ENCODE results near the gene GTF2A1.
"Not testable (repeated sequence)": the region's sequence is repeated elsewhere in the genome, so short reads cannot be mapped to it uniquely, and the experiment has no call there.

The GTF2A1 gene

DNA sequence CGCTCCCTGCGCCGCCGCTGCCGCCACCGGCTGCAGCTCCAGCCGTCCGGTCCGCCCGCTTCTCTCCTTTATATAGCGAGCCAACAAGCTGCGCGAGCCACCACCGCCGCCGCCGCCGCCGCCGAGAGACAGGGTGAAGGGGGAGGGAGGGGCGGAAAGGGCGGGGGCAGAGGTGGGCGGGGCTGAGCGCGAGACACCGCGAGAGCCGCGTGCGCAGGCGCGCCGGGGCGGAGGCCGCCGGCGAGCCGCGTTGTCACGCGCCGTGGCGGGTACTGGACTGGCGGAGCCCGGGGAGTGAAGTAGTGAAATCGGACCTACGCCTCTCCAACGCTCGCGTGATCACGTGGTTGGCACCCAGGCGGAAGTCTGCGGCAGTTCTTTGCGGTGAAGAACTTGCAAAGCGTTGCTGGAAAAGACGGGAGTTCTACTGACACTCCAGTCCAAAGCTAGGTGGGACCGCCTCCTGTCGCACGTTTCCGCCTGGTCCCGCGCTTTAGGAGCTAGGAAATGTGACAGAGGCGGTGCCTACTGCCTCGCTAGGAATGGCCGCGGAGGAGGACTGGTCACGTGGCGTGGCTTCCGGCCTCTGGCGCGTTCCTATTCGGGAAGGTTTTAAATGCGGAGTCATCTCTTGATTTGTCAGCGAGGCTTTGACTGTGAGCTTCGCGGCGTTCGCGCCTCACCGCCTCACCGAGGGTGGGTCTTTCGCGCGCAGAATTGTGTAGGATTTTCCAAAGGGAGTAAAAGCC lies at the start of gene GTF2A1:
GTF2A1 (minus strand) TSS at position 130 of the 749 bp plus-strand sequence. CDS start 441 bp downstream, outside the sequence.
- DNase-seq (ENCODE audit: low spot score), result peak; percentile 97

DNA sequence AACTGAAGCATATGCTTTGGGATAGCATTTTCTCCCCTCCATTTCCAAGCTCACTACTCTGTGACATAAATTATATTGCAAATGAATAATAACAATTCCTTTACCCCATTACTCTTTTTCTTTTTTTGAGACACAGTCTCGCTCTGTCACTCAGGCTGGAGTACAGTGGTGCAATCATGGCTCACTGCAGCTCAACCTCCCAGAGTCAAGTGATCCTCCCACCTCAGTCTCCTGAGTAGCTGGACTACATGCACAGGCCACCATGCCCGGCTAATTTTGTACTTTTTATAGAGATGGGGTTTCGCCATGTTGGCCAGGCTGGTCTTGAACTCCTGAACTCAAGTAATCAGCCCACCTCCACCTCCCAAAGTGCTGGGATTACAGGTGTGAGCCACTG lies 49.2 kb upstream of the GTF2A1 start:
- no peak for DNase-seq (ENCODE audit: low spot score)

DNA sequence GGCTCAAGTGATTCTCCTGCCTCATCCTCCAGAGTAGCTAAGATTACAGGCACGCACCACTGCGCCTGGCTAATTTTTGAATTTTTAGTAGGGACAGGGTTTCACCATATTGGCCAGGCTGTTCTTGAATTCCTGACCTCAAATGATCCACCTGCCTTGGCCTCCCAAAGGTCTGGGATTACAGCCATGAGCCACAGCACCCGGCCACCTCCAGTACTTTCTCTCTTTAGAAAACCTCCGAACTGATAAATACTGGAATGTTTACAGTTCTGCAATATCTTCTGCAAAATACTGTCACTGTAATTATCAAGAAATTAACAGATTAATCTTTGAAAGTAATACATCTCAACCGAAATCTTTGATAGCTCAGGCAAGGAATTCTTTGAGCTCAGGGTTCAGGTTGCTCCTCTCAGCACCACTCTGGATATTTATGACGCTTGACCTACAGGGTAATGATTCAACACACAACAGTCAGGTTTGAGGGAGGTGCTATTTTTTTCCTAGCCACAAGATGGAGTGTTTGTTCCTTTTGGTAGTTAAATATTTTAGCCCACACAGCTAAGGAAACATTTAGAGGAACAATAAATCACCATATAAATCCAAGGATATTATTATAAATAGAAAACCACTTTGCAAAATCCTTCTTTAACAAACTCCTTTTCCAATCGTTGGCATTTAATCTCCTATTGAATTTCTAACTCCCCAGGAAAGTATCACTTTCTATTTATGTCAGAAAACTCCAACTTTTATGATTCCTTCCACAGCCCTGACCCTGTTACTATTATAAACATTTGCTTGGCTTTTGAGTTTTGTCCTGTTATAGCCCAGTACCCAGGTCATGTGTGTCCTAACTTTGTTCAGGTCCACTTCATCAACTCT lies 48.6 kb upstream of the GTF2A1 start:
- peak; percentile 76 for DNase-seq (ENCODE audit: low spot score)

DNA sequence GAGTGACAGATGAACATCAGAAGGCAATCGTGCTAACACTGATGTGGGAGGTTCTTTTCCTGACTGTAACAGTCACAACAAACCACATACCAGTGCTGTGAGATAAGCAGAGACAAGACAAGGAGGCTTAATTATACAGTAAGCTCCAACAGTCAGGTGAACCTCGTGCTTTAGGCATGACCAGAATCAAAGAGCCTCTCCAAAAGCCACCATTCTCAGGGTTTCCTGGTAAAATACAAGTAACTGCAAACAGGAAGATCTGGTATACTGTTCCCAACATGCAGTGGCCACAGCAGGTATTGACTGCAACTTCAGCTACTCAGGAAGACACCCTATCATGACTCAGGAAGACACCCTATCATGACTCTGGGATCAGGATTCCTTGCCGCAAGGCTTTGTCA lies 47.3 kb upstream of the GTF2A1 start:
- no peak for DNase-seq (ENCODE audit: low spot score)

DNA sequence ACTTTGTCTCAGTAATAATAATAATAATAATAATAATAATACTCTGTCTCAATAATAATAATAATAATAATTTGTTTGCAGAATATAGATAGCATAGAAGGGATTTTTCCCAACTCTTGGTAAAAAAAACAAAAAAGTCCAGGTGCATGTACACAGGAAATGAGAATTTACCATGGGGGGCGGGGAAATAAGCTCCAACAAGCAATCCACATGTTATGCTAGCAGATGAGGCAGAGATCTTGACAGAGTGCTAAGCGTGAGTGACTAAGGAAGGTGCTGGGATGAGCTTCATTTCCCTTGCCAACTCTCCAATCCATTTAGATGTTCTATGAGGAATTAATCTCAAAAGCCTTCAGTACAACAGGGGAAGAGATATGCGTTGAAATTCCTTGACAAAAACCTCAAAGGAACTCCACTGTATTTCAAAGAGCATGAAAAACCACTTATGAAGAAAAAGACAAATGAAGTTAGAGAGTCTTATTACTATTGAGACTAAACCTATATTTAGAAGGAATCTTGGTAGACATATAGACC lies 44.9 kb upstream of the GTF2A1 start:
- no peak for DNase-seq (ENCODE audit: low spot score)

DNA sequence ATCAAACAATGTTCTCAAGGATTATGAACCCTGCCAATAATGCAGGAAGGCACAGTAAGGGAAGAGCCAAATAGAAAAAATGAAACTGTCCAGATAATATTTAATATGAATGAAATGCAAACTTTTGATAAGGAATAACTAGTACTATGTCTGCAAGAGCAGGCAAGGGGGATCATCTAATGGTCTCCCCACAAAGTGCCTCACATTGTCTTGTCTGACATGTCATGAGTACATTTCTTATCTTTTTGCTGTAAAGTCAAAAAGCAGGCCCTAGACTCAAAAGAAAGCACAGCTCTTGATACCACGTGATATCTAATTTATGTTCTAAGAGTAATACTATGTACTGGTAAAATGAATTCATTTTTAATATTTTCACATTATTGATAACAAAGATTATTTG lies 43.9 kb upstream of the GTF2A1 start:
- no peak for DNase-seq (ENCODE audit: low spot score)

DNA sequence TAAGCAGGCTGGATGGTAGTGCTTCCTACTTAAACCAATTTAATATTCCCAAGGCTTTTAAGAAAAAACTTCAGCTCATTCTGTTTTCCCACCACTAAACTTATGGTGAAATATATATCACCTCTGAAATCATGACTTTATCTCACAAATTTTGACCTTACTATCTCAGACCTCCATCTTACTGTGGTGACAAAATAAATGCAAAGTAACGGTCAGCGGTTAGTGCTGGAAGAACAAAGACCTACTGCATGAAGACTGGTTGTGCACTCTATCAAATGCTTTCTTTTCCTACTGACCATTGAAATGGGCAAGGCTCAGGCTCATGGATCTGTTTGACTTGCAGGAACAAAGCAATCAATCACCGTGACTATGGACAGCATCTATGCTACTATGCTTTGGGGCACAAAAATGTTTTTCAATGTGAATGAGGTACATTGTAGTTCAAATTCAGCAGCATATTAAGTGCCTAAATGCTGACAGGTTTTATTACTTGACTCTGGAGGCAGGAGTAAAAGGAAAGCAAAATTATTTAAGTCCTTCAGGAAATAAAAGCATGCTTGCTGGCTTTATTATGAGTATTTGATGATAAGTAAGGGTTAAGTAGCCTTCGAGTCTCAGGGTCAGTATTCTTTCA lies 43.1 kb upstream of the GTF2A1 start:
- no peak for DNase-seq (ENCODE audit: low spot score)

DNA sequence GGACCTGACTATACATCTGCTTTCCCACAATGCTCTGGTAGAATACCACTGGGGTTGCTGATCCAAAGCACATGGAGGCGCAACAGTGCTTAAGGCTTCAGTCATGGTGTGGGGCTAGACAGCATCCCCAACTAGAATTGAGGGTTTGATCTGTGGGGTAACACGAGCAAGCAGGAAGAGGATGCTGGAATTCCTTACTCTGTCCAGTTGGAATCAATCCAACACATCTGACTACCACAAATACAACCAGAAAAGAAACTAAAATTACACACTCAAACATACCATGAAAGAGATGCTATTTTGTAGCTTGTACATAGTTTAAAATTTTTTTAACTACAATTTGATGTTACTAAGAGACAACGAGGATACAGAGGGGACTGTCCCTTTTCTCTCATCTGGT lies 40.4 kb upstream of the GTF2A1 start:
- DNase-seq (ENCODE audit: low spot score), result no peak

DNA sequence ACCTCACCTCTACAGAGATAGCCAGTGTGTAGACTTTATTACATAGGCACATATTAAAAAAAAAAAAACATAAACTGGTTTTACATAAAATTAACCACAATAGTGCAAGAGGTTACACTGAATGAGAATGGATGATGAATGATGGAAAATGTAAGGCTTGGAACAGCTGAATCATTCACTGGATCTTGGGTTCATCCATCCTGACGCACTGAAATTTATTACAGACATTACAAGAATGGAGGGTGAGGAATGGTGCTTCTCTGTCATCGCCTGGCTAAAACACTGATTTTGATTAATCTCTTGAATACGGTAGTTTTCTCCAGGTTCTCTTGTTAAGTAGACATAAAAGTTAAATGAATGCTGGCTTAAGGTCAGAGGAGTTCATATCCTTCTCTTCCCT lies 40.0 kb upstream of the GTF2A1 start:
- no peak for DNase-seq (ENCODE audit: low spot score)

DNA sequence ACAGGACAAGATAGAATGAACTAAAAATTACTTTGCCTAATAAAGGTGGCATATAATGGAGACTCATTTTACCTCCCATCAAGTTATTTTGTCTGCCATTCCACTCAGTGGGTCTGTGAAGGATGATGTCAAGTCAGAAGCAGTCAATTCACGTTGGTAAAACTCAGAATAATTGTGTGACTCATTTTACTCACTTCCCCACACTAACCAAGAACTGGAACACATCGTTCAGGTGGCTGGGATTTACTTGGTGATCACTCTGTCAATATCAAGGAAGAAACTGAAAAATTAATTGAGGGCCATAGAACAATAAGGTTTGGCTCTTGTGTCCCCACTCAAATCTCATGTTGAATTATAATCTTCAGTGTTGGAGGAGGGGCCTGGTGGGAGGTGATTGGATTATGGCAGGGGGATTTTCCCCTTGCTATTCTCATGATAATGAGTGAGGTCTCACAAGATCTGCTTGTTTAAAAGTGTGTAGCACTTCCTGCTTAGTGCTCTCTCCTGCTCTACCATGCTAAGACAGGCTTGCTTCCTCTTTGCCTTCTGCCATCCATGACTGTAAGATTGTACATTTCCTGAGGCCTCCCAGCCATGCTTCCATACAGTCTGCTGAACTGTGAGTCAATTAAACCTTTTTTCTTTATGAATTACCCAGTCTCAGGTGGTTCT lies 35.7 kb upstream of the GTF2A1 start:
- DNase-seq (ENCODE audit: low spot score), result no peak

DNA sequence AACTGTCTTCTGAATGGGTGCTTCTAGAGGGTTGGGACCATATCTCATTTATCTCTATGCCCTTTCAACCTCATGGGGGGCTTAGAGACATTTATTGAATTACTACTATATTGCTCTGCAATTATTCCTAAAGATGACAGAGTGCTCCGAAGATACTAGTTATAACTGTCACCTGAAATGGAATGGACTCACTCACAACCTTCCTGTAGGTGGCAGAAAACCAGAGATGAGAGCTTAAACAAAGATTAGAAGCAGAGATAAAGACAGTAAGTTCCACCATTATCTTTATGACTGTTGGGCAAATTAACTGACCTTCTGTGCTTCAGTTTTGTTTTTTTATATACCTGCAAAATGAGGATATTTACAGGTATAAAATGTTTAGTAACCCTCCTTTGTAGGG lies 31.5 kb upstream of the GTF2A1 start:
- DNase-seq (ENCODE audit: low spot score), result no peak

DNA sequence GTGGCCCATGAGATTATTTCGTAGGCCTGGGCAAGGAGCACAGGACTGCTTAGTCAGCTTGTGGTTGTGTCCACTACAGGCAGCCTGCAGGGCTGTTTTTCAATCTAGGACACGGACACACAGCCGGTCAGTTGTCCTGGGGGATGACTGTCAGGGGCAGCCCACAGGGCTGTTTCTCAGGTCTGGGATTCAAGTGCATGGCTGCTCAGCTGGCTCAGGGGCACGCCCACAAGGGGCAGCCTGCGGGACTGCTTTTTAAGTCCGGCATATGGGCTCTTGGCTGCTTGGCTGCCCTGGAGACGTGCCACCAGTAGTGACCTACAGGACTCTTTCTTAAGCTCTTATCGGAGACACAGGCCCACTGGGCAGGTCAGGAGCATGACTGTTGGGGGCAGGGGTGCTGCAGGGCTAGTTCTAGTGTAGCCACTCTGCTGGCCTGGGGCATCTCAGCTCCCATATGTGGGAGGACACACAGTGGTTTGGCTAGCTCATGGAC lies 26.6 kb upstream of the GTF2A1 start:
- DNase-seq (ENCODE audit: low spot score), result no peak

DNA sequence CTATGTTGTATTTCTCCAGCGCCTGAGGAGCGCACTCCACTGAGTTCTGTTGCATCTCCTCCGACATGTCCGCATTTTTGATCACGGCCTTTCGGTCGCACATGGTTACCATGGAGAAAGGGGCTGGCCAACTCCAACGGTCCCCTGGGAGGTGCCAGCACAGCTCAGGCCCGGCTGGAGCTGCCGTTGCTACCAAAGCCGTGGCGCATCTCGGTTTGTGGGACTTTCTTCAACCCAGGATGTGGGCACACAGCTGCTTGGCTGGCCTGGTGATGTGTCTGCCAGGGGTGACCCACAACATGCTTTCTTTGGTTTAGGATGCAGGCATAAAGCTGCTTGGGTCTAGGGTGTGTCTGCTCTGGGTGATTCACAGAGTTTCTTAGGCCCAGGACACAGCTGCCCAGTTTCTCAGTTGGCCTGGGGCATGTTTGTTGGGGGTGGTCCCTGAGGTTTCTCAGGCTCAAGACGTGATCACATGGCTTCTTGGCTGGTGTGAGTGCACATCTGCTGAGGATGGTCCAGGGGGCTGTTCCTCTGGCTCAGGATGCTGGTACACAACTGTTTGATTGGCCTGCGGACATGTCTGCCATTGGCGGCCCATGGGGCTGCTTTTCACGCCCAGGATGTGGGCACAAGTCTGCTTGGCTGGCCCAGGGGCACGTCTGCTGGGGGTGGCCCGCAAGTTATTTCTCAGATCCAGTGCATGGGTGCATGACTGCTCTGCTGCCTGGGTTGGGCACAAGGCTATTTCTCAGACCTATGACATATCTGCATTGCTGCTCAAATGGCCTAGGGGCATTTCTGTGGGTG lies 25.9 kb upstream of the GTF2A1 start:
- no peak for DNase-seq (ENCODE audit: low spot score)

DNA sequence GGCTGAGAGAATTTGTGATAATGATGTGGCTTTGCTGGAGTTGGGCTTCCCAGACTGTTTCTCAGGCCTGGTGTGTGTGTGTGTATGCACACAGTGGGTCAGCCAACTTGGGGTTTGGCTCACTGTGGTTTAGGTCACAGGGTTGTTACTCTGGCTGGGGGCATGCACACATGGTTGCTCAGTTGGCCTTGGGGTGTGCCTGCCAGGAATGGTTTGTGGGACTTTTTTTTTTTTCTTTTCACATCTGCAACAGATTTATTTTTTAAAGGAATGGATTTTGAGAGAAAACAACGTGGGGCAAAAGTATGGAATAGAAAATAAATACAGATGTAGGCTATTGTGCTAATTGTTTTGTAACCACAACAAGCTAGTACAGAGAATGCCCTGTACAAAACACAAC lies 25.0 kb upstream of the GTF2A1 start:
- DNase-seq (ENCODE audit: low spot score), result no peak

DNA sequence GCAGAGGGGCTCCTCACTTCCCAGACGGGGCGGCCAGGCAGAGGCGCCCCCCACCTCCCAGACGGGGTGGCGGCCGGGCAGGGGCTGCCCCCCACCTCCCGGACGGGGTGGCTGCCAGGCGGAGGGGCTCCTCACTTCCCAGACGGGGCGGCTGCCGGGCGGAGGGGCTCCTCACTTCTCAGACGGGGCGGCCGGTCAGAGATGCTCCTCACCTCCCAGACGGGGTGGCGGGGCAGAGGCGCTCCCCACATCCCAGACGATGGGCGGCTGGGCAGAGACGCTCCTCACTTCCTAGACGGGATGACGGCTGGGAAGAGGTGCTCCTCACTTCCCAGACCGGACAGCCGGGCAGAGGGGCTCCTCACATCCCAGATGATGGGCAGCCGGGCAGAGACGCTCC lies 23.7 kb upstream of the GTF2A1 start:
- DNase-seq (ENCODE audit: low spot score), result not testable (repeated sequence)

DNA sequence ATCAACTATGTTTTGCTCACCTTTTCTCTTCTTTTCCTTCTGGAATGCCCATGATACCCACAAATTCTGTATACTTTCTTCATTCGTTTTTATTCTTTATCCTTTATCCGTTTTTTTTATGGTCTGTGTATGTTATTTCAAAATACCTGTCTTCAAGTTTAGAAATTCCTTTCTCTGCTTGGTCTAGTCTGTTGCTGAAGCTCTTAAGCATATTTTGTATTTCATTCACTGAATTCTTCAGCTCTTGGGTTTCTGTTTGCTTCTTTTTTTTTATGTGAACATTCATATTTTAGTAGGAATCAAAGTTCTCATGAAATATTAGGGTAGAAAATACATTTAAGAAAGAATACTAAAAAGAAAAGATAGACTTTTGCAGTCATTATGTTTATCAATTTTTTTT lies 22.7 kb upstream of the GTF2A1 start:
- no peak for DNase-seq (ENCODE audit: low spot score)

DNA sequence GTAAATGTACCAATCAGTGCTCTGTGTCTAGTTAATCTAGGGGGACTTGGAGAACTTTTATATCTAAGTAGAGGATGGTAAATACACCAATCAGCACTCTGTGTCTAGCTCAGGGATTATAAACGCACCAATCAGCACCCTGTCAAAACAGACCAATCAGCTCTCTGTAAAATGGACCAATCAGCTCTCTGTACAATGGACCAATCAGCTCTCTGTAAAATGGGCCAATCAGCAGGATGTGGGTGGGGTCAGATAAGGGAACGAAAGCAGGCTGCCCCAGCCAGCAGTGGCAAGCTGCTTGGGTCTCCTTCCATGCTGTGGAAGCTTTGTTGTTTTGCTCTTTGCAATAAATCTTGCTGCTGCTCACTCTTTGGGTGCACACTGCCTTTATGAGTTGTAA lies 16.1 kb upstream of the GTF2A1 start:
- DNase-seq (ENCODE audit: low spot score), result not testable (repeated sequence)

DNA sequence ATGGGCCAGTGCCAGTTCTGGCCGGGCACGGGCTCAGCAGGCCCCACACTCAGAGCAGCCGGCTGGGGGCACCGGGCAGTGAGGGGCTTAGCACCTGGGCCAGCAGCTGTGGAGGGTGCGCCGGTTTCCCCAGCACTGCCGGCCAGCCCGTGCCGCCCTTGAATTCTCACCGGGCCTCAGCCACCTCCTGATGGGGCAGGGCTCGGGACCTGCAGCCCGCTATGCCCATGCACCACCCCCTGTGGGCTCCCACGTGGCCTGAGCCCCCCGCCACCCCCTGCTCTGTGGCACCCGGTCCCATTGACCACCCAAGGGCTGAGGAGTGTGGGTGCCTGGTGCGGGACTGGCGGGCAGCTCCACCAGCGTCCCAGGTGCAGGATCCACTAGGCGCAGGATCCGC lies 15.4 kb upstream of the GTF2A1 start:
- no peak for DNase-seq (ENCODE audit: low spot score)

DNA sequence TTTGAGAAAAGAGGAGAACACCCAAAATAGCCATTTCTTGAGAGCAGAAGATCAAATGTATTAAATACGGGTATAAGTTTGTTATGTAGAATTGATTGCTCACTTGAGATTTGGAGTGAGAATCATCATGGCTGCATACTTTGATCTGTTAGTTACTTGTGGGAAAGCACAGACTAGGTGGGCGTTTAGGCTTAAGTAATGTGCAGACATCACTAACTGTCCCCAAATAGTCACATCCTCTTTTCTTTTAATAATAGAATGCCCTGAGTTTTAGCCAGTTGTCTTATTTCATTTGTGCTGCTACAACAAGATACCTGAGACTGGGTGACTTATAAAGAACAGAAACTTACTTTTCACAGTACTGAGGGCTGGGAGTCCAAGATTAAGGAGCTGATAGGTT lies 14.3 kb upstream of the GTF2A1 start:
- DNase-seq (ENCODE audit: low spot score), result no peak

DNA sequence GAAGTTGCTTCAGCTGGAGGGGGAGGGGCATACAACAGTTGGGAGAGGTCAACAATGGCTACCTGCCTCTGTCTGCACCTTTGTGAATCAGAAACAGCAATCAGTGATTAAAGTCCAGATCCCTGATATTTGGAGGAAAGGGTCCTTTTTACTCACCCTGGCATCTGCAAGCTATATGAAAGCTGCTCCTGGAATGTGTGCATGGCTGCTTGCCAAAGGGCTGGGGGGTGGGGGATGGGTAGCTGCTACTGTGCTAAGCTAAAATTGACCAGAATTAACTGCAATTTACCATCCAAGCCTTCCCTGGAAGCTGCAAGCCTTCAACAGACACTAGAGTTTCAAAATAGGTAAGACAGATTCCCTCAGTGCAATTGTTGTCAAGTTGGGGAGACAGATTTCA lies 13.5 kb upstream of the GTF2A1 start:
- DNase-seq (ENCODE audit: low spot score), result no peak

DNA sequence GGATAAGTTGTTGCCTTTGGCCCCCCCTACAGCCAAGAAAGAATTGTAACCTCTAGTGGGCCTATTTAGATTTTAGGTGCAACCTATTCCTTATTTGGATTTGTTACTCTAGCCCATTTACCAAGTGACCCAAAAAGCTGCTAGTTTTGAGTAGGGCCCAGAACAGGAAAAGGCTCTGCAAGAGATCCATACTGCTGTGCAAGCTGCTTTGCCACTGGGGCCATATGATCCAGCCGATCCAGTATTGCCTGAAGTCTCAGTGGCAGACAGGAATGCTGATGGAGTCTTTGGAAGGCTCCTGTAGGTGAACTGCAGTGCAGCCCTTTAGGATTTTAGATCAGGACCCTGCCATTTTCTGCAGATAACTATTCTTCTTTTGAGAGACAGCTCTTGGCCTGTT lies 12.9 kb upstream of the GTF2A1 start:
- DNase-seq (ENCODE audit: low spot score), result no peak
